Measurements from ENCODE around the gene LBH. TPM values are rescaled to one million over a fixed set of nuclear protein-coding genes. Genes with fewer than 3 reads are reported as not detected.

The LBH gene
- polyA plus RNA-seq, 5 donors = 88.6 to 174 (median 129) TPM

DNA sequence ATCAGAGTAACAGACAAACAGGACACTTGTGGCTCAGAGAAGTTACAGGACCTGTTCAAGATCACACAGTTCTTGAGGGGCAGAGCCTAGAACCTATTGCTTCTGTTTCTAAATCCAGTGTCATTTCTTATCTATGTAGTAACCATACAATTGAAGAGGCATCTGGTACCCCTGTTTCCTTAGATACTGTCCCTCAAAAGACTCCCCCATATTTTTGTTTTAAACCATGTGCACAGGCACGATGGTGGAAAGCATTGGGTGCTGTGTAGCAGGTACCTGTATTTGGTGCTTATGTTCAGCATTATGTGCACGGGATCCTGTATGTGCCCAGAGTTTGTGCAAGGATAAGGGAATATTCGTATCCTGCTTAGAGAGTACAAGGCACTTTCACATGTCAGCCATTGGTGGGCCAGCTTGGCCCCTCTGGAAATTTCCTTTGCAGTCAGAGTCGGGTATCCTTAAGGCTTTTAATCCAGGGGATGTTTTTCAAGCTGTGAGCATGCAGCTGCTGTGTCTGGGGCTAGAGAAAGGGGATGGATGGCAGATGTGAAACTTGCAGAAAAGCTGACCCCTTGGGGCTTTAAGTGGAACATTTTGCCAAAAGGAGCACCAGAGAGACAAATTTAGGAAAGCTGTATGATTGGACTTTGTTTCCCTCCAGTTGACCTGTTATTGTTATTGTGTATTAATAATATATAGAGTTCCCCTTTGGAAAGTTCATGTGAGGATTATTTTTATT is 2.1 kb downstream of the LBH start:
- no peak for DNase-seq

DNA sequence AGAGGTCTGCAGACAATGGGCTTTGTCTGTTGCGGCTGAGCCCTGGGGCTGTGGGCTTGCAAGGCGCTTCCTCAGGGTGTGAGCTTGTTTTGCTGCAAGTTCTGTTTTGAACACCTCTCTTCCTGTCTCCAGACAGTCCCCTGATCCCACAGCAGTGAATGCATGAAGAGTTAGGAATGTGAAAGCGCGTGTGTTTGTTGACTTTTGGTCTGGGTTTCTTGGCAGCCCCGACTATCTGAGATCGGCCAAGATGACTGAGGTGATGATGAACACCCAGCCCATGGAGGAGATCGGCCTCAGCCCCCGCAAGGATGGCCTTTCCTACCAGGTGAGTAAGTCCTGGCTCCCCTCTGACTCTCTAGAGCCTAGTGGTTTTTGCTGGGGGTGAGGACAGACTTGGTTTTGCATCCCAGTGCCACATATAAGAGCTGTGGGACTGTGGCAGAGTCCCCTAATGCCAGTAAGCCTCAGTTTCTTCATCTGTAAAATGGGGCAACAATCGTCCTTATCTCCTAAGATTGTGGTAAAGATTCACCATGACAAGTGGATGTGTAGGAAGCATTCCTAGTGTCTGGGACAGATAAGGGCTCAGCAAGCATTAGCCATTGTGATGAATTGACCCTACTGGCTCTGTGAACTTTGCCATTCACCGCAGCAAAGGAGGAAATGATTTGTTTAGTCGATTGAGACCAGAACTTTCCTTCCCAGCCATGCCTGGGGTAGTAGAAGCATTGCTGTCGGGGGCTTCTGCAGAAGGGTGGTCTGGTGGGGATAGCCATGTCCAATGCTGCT is 3.0 kb downstream of the LBH start:
- no peak for DNase-seq

GRCh38 chr2:30235008-30235655 is 3.8 kb downstream of the LBH start:
- DNase-seq = no peak

GRCh38 chr2:30235859-30236535 is 4.7 kb downstream of the LBH start:
- DNase-seq = no peak

GRCh38 chr2:30236591-30237238 is 5.4 kb downstream of the LBH start:
- DNase-seq = no peak

- DNase-seq = no peak
Observed at GRCh38 chr2:30237239-30237965, 6.1 kb downstream of the LBH start.

- DNase-seq = no peak
Observed at GRCh38 chr2:30237966-30238800, 6.8 kb downstream of the LBH start.

DNA sequence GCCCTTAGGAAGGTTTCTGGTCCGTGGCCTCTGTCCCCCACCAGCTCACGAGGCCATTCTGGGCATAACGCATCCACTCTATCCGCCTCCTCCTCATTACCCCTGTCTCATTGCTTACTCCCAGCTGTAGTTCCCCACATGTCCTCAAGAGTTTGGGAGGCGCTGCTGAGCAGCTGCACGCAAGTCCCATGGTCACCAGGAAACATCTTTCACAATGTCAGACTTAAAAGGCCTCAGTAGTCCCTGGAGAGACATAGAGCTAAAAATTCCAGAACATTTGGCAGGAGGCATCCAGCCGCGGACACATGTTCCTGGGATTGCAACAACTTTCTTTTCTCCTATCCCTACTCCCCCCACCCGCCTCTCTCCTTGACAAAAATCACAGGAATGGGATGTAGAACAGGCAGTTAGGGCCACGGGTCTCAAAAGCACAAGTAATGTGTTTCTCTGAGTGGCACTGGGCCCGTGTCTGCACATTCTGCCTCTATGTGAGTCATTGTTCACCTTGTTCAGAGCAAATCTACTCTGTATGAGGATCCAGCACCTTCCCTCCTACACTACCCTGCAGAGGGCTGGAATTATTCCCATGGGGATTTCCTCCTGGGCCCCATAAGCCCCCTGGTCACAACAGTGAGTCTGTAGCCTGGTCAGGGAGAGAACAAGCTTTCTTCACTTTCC is 8.1 kb downstream of the LBH start:
- peak; percentile 58 to 61 for DNase-seq

GRCh38 chr2:30239986-30240752 is 8.8 kb downstream of the LBH start:
- peak; percentile 40 to 49 for DNase-seq

GRCh38 chr2:30243231-30243630 is 11.9 kb downstream of the LBH start:
- DNase-seq = no peak

GRCh38 chr2:30245364-30245763 is 14.0 kb downstream of the LBH start:
- no peak for DNase-seq

DNA sequence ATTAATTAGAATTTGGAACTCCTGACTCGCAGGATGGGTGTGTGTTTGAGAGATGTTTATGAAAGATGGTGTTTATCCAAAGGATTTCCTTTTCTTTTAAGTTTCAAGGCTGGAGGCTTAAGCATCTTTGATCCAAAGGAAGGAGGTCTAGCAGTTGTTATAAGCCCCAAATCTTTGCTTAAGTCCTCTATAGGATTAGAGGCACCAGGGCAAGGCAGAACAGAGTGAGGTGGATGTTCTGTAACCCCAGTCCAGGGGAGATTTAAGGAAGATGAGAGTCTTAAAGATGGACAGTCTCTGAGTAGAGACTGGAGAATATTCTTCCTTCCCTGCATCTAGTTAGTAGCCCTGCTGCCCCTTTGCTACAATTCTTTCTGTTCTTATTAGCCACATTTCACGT is 17.5 kb downstream of the LBH start:
- no peak for DNase-seq

- DNase-seq = no peak
Observed at GRCh38 chr2:30249354-30249753, 18.0 kb downstream of the LBH start.

GRCh38 chr2:30250421-30250820 is 19.1 kb downstream of the LBH start:
- no peak for DNase-seq

GRCh38 chr2:30252723-30253701 is 21.7 kb downstream of the LBH start:
- DNase-seq = peak; percentile 82 to 86

GRCh38 chr2:30253873-30254684 is 22.7 kb downstream of the LBH start:
- no peak for DNase-seq

DNA sequence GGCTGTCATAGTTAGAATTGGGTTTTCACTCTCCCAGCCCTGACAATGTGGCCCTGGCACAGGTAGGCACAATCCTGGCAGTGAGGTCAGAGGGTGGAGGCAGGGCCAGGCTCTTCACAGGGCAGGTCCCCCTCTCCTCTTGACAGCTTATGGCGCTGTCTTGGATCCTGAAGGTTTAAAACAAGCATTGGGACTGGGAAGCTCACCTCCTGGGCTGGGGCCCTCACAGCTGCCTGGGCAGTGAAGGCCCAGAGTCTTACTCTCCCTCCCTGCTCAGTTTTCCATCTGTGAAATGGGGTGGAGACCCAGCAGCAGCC is 23.3 kb downstream of the LBH start:
- DNase-seq = no peak

Data from right lung (tissue), 5 donors.